Spleen (tissue), 11 donors: ENCODE data around the gene OR10H2. TPM values are rescaled to one million over a fixed set of nuclear protein-coding genes. Genes with fewer than 3 reads are reported as not detected.

Experiments used
- DNase-seq: peaks from one replicate; pipeline ENCODE4 v3.0.0-alpha.2; 2020
- H3K27ac ChIP-seq, 8 donors: fragments of 200-600 bp; sonication (generic) in 7 of 8; 1 replicate in 4 of 8; 2 replicates in 4 of 8; pipeline versions ENCODE4 v1.5.0 to v1.8.0; 2016 to 2021; ENCODE audit warnings: inconsistent platforms in 4 of 8, mild to moderate bottlenecking in 4 of 8, moderate library complexity in 1 of 8
- H3K27me3 ChIP-seq, 7 donors: fragments of 200-600 bp; sonication (generic) in 6 of 7; replicated peaks in 1 of 7; 1 replicate in 4 of 7; 2 replicates in 3 of 7; pipeline versions ENCODE4 v1.5.0 to v1.8.0; 2016 to 2021; ENCODE audit warnings: inconsistent platforms in 3 of 7, mild to moderate bottlenecking in 1 of 7
- H3K36me3 ChIP-seq, 6 donors: fragments of 200-600 bp; sonication (generic) in 5 of 6; 1 replicate in 4 of 6; 2 replicates in 2 of 6; pipeline versions ENCODE4 v1.5.0 to v1.8.0; 2016 to 2021; ENCODE audit warnings: inconsistent platforms in 2 of 6
- H3K4me1 ChIP-seq, 6 donors: fragments of 200-600 bp; sonication (generic) in 5 of 6; 1 replicate in 3 of 6; 2 replicates in 3 of 6; pipeline versions ENCODE4 v1.5.0 to v1.8.0; 2016 to 2021; ENCODE audit warnings: inconsistent platforms in 3 of 6
- H3K4me3 ChIP-seq, 8 donors: fragments of 200-600 bp; sonication (generic) in 7 of 8; 1 replicate in 4 of 8; 2 replicates in 4 of 8; pipeline versions ENCODE4 v1.5.0 to v1.8.0; 2016 to 2021; ENCODE audit warnings: inconsistent platforms in 4 of 8, mild to moderate bottlenecking in 4 of 8, moderate library complexity in 2 of 8
- H3K9me3 ChIP-seq, 8 donors: fragments of 200-600 bp; sonication (generic) in 7 of 8; 1 replicate in 4 of 8; 2 replicates in 4 of 8; pipeline versions ENCODE4 v1.5.0 to v1.8.0; 2016 to 2021; ENCODE audit warnings: inconsistent platforms in 4 of 8
- POLR2A ChIP-seq, 3 donors: fragments of 450-650 bp; IDR thresholded peaks; one replicate each; pipeline ENCODE4 v1.5.1; 2017; ENCODE audit warnings: antibody characterized with exemption in 3 of 3, mild to moderate bottlenecking in 1 of 3
- POLR2AphosphoS5 ChIP-seq, 3 donors: sonication (generic); formaldehyde crosslinking; IDR thresholded peaks; one replicate each; pipeline ENCODE4 v1.5.1; 2017; ENCODE audit warnings: antibody characterized with exemption in 3 of 3
- WGBS, 5 donors: extraction: QIAGEN DNeasy Blood & Tissue Kit in 3 of 5; methylation state at CpG; one replicate each; pipeline versions ENCODE4 v1.1.5 to v1.1.7; 2013 to 2018; 5-methylcytosine and 5-hydroxymethylcytosine counted together
- intact Hi-C: fragments of 100-400 bp; cut with DNase I; formaldehyde crosslinking; loops from one replicate; pipeline ENCODE4 v1.15.0; 2023; ENCODE audit warnings: low total_unique reads
- polyA plus RNA-seq, 3 donors: library from polyadenylated mRNA; stranded (reverse); fragments of 200-250 nt; gene quantifications; one replicate each; pipeline ENCODE4 v1.2.1, GENCODE V29; 2013
- total RNA-seq, 7 donors: library from RNA; depleted of rRNA in 3 of 7; stranded (reverse); fragments of >200 nt in 3 of 7; fragmentation: NEBNext Ultra II Directional in 4 of 7; extraction: Animal tissue kit (Norgen Biotek cat#: 25700) in 4 of 7; gene quantifications; one replicate each; pipeline versions ENCODE4 v1.1.0 to v1.2.1, GENCODE V29; 2016 to 2021
- TF ChIP-seq, protein P1 (sequence below), 11 experiments: fragments of 200-600 bp in 7 of 11; fragments of 450-650 bp in 4 of 11; sonication (generic) in 4 of 11; IDR thresholded peaks in 8 of 11; conservative IDR thresholded peaks in 3 of 11; 1 replicate in 7 of 11; 2 replicates in 4 of 11; pipeline versions ENCODE4 v1.4.0 to v1.8.0; 2016 to 2021; ENCODE audit warnings: antibody characterized with exemption in 11 of 11, inconsistent platforms in 4 of 11, mild to moderate bottlenecking in 1 of 11
- donor health status: healthy with polysubstance abuse.
- donor health status: DM: no; HTN: no; CAD: no; lungs with moderate emphysema.
- donor health status: DM: no; HTN: no; CAD: no.
- donor health status: Bipolar disorder and iron deficiency.
- donor health status: healthy.
- donor health status: DM: no; HTN: no; CAD: no.
- donor health status: DM: yes; HTN: yes; CAD: no.

Gene OR10H2
- total and polyA plus RNA-seq, 10 donors: not detected

GRCh38 chr19:15733895-15734294 is 6.1 kb downstream of the OR10H2 start:
- intact Hi-C loops: no loop called here
- DNase-seq: no peak
- Histone ChIP-seq H3K4me3 (no peak overlapping the region), H3K4me1 (no peaks in the 10 kb centered on the region), H3K36me3 (no peaks in the 10 kb centered on the region), H3K27ac (no peak overlapping the region), H3K9me3 (peaks cover 0 to 5% (median 0%) of the 10 kb centered on the region in 8 donors), H3K27me3 (peaks cover 0 to 5% (median 0%) of the 10 kb centered on the region in 7 donors)
- TF ChIP-seq POLR2AphosphoS5 (IDR thresholded peaks at IDR 0.05) (no peak), POLR2A (IDR thresholded peaks at IDR 0.05) (no peak)
- TF ChIP-seq, protein P1, sequence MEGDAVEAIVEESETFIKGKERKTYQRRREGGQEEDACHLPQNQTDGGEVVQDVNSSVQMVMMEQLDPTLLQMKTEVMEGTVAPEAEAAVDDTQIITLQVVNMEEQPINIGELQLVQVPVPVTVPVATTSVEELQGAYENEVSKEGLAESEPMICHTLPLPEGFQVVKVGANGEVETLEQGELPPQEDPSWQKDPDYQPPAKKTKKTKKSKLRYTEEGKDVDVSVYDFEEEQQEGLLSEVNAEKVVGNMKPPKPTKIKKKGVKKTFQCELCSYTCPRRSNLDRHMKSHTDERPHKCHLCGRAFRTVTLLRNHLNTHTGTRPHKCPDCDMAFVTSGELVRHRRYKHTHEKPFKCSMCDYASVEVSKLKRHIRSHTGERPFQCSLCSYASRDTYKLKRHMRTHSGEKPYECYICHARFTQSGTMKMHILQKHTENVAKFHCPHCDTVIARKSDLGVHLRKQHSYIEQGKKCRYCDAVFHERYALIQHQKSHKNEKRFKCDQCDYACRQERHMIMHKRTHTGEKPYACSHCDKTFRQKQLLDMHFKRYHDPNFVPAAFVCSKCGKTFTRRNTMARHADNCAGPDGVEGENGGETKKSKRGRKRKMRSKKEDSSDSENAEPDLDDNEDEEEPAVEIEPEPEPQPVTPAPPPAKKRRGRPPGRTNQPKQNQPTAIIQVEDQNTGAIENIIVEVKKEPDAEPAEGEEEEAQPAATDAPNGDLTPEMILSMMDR (IDR thresholded peaks at IDR 0.05 in 8 of 11, conservative IDR thresholded peaks at IDR 0.05 in 3 of 11): no peak
- 52 to 70% (median 58%) methylated on average over 6 of the region's 6 CpGs for WGBS, 5 donors

GRCh38 chr19:15737722-15738121 is 9.9 kb downstream of the OR10H2 start, which contains the start of gene OR10H3:
OR10H3 (plus strand) TSS chr19:15737985; CDS start chr19:15741393, 3,408 bp downstream.
- H3K9me3 ChIP-seq: peaks cover 4 to 29% (median 18%) of the 10 kb centered on the region in 8 donors
- no peak within 1 kb of the TSS for H3K27ac ChIP-seq
- TF ChIP-seq POLR2A (IDR thresholded peaks at IDR 0.05) (no peak), POLR2AphosphoS5 (IDR thresholded peaks at IDR 0.05) (no peak)
- TF ChIP-seq, protein P1 (IDR thresholded peaks at IDR 0.05 in 8 of 11, conservative IDR thresholded peaks at IDR 0.05 in 3 of 11): no peak
- no peaks in the 10 kb centered on the region for H3K4me1 ChIP-seq
- H3K4me3 ChIP-seq: no peak within 1 kb of the TSS
- intact Hi-C loops: no loop called here
- no peak for DNase-seq
- H3K36me3 ChIP-seq: no peaks in the 10 kb centered on the region
- H3K27me3 ChIP-seq: peaks cover 0 to 17% (median 0%) of the 10 kb centered on the region in 7 donors
- 60 to 74% (median 69%) methylated on average over 4 of the region's 4 CpGs for WGBS, 5 donors

- WGBS, 5 donors: 60 to 79% (median 70%) methylated on average over 1 of the region's 1 CpG
- Histone ChIP-seq H3K27ac (no peak overlapping the region), H3K4me1 (no peaks in the 10 kb centered on the region), H3K27me3 (peaks cover 0 to 35% (median 0%) of the 10 kb centered on the region in 7 donors), H3K36me3 (no peaks in the 10 kb centered on the region), H3K9me3 (peaks cover 4 to 29% (median 18%) of the 10 kb centered on the region in 8 donors), H3K4me3 (no peak overlapping the region)
- DNase-seq: no peak
- intact Hi-C loops: no loop called here
- TF ChIP-seq POLR2AphosphoS5 (IDR thresholded peaks at IDR 0.05) (no peak), POLR2A (IDR thresholded peaks at IDR 0.05) (no peak)
- TF ChIP-seq, protein P1 (IDR thresholded peaks at IDR 0.05 in 8 of 11, conservative IDR thresholded peaks at IDR 0.05 in 3 of 11): no peak
Observed at GRCh38 chr19:15740785-15741184, 13.0 kb downstream of the OR10H2 start.

GRCh38 chr19:15748239-15748638 is 20.4 kb downstream of the OR10H2 start:
- no peaks in the 10 kb centered on the region for H3K4me1 ChIP-seq
- TF ChIP-seq POLR2AphosphoS5 (IDR thresholded peaks at IDR 0.05) (no peak), POLR2A (IDR thresholded peaks at IDR 0.05) (no peak)
- TF ChIP-seq, protein P1 (IDR thresholded peaks at IDR 0.05 in 8 of 11, conservative IDR thresholded peaks at IDR 0.05 in 3 of 11): no peak
- DNase-seq: no peak
- WGBS, 5 donors: 84 to 94% (median 88%) methylated on average over 2 of the region's 2 CpGs
- no peak overlapping the region for H3K27ac ChIP-seq
- peaks cover 0 to 7% (median 0%) of the 10 kb centered on the region in 8 donors for H3K9me3 ChIP-seq
- H3K27me3 ChIP-seq: peaks cover 0 to 69% (median 11%) of the 10 kb centered on the region in 7 donors
- H3K36me3 ChIP-seq: no peaks in the 10 kb centered on the region
- intact Hi-C loops: no loop called here
- H3K4me3 ChIP-seq: no peak overlapping the region
